AG04449 (cell line): ENCODE results near the gene IQCK.

ENCODE experiments used
- CTCF ChIA-PET: fragments of 350-600 bp; formaldehyde crosslinking; extraction: SDS; loops from one replicate; lab custom pipeline; 2021; ENCODE audit warnings: antibody characterized with exemption; lab: Yijun Ruan, JAX
- POLR2A ChIA-PET: fragments of 400-600, 350-600 bp; formaldehyde crosslinking; extraction: SDS; loops from one replicate; lab custom pipeline; 2020; ENCODE audit warnings: antibody characterized with exemption, inconsistent platforms; lab: Yijun Ruan, JAX
- DNase-seq: peaks from one replicate; pipeline ENCODE4 v3.0.0-alpha.2; 2010; ENCODE audit warnings: low read depth, low spot score
- H3K4me3 ChIP-seq: 2 replicates; pipeline ENCODE4 v1.5.1; 2011; ENCODE audit warnings: low read depth, mild to moderate bottlenecking, control low read depth, low read length
- TF ChIP-seq, protein P1 (sequence below): IDR thresholded peaks from one replicate; pipeline ENCODE4 v1.5.1; 2011; ENCODE audit warnings: mild to moderate bottlenecking, moderate library complexity, low read length, control low read depth, inconsistent platforms; ENCODE audit not compliant: insufficient read depth; ENCODE audit errors: missing control alignments

Gene IQCK

DNA sequence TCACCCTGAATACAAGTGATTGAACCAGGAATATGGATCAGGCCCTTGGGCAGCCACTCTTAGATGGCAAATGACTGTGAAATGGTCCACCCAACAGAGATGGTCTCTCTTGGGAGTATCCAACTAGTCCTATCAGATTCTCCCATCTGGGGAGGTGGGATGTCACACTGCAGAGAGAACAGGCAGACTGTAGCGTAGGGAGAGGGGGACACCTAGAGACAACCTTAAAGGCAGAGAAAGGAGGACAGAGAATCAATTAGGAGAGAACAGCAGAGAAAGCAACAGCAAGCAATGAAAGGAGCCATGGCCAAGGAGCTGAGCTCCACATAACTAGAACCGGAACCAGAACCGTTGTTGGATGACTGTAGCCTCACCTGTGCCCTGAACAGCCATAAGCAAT, 37.2 kb downstream of the IQCK start:
- POLR2A ChIA-PET: no interaction called here
- H3K4me3 ChIP-seq: no peak overlapping the region
- CTCF ChIA-PET: no interaction called here
- DNase-seq: no peak
- TF ChIP-seq, protein P1, sequence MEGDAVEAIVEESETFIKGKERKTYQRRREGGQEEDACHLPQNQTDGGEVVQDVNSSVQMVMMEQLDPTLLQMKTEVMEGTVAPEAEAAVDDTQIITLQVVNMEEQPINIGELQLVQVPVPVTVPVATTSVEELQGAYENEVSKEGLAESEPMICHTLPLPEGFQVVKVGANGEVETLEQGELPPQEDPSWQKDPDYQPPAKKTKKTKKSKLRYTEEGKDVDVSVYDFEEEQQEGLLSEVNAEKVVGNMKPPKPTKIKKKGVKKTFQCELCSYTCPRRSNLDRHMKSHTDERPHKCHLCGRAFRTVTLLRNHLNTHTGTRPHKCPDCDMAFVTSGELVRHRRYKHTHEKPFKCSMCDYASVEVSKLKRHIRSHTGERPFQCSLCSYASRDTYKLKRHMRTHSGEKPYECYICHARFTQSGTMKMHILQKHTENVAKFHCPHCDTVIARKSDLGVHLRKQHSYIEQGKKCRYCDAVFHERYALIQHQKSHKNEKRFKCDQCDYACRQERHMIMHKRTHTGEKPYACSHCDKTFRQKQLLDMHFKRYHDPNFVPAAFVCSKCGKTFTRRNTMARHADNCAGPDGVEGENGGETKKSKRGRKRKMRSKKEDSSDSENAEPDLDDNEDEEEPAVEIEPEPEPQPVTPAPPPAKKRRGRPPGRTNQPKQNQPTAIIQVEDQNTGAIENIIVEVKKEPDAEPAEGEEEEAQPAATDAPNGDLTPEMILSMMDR: no peak

DNA sequence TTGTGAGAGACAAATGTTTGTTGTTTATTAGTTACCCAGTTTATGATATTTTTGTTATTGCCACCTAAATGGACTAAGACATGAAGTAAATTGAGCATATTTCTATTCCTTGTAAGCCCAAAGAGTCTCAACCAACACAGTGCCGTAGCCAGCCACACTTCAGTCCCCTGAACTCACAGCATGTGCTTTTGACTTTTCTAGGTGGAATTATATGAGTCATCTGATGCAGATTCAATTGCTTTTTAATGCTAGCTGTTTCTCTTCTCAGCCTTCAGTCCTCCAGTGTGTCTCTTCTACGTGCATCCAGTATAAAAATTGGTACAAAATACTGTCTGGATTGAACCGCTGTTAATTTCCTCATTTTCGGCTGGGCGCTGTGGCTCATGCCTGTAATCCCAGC, 39.0 kb downstream of the IQCK start:
- POLR2A ChIA-PET: no interaction called here

DNA sequence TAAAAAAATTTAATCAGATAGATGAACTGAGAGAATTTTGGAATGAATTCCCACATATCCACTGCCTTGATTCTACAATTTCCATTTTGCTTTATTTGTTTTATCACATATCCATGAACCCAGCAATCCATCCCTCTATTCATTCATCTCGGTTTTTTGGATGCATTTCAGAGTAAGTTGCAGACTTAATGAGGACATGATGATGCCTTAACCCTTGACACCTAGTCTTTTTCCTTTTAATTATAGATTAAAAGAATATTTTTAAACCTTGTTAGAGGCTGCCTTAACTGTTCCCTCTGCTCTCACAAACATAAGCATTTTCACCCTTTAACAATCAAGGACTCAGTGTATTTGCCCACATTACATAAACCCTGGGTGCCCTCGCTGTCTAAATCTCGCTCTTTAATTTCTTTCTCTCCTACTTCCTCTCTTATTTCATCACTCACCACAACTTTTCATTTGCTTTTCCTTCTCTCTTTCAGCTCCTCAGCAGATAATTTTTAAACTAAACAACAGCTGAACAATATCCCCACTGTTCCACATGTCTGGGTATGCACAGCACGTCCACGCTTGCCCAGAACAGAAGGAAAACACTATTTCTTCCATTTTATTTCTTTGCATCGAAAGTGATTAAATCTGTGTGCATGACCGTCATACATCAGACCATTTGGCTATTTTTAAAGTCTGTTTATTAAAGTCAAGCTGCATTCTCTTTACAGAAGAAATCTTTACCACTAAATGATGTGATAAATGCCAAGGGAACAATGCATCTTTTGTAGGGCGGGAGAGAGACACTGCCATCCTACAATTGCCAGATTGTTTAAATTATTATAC, 39.9 kb downstream of the IQCK start:
- no peak overlapping the region for H3K4me3 ChIP-seq
- no peak for DNase-seq
- CTCF ChIA-PET: no interaction called here
- POLR2A ChIA-PET: no interaction called here
- TF ChIP-seq, protein P1: no peak

More for the DNA sequence above, 39.0 kb downstream of the IQCK start:
- CTCF ChIA-PET: no interaction called here
- TF ChIP-seq, protein P1: no peak
- DNase-seq: no peak
- H3K4me3 ChIP-seq: no peak overlapping the region

DNA sequence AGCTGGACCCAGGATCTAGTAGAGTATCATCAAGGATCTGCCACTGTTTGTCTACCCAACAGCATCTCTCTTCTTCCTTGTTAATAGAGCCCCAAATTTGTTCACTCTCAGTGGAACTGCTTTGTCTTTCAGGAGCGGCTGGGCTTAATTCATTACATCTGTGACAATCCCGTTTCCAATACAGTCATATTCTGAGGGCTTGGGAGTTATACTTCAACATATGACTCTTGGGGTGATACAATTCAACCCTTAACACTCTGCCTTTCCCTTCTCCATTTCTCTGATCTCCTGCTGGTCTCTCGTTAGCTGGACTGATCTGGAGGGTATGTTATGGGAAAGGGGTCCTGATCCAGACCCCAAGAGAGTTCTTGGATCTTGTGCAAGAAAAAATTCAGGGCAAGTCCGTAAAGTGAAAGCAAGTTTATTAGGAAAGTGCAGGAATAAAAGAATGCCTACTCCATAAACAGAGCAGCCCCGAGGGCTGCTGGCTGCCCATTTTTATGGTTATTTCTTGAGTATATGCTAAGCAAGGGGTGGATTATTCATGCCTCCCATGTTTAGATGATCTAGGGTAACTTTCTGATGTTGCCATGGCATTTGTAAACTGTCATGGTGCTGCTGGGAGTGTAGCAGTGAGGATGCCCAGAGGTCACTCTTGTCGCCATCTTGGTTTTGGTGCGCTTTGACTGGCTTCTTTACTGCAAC, 42.4 kb downstream of the IQCK start:
- POLR2A ChIA-PET: no interaction called here
- no peak for DNase-seq
- CTCF ChIA-PET: no interaction called here
- TF ChIP-seq, protein P1: no peak
- no peak overlapping the region for H3K4me3 ChIP-seq

DNA sequence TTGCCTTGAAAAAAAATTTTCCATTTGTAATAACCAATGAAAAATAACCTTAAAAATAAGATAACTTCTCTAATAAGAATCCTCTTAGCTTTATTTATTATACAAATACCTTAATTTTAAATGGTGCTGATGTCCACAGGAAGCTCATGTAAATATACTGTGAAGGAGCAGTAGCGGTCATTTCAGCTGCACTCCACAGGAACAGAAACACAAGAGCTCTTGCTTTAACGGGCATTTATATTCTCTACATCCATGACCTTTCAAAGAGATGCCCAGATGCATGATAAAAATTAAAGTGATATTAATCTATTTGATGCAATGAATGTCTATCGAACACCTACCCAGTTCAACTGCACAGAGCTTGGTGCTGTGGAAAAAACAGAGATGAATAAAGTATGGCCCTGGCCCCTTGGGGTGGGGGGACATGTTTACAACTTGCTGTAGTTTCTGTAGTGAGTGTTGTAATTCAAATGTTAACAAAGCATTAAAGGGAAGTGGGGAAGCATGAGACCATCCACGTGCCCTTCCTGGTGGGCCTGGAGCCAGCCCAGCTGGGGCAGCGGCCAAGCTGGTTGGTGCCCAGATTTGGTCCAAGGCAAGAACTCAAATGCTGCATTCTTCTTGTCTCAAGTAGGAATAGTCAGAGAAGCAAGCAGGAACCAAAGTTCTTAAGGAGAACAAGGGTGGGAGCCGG, 47.9 kb downstream of the IQCK start:
- no peak overlapping the region for H3K4me3 ChIP-seq
- ChIA-PET POLR2A (no interaction called here), CTCF (no interaction called here)
- no peak for DNase-seq
- TF ChIP-seq, protein P1: no peak

DNA sequence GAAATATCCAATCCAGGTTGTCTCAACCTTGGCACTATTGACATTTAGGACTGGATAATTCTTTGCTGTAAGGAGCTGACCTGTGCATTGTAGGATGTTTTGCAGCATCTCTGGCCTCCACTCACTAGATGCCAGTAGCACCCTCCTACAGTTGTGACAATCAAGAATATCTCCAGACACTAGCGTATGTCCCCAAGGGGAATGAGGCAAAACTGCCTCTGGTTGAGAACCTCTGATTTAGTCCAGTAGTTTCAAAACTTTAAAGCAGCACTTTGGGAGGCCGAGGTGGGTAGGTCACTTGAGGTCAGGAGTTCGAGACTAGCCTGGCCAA, 48.4 kb downstream of the IQCK start:
- no peak overlapping the region for H3K4me3 ChIP-seq
- no peak for DNase-seq
- CTCF ChIA-PET: no interaction called here
- POLR2A ChIA-PET: no interaction called here
- TF ChIP-seq, protein P1: no peak
